Smooth muscle cell (in vitro differentiated cells): ENCODE measurements around the gene OR52H1. TPM values are rescaled to one million over a fixed set of nuclear protein-coding genes. Genes with fewer than 3 reads are reported as not detected.

ENCODE experiments used
- DNase-seq: peaks from one replicate; lab custom pipeline; 2025; ENCODE audit not compliant: unreplicated experiment; lab: John Stamatoyannopoulos, UW
- H2AFZ ChIP-seq: fragments of 200-600 bp; sonication (generic); 2 replicates; pipeline ENCODE4 v1.6.0; 2016; ENCODE audit warnings: antibody characterized with exemption, low read depth, mild to moderate bottlenecking
- H3F3A ChIP-seq: fragments of 200-600 bp; sonication (generic); 2 replicates; pipeline ENCODE4 v1.6.0; 2017; ENCODE audit warnings: antibody characterized with exemption, low read depth
- H3K27ac ChIP-seq: fragments of 200-600 bp; sonication (generic); 2 replicates; pipeline ENCODE4 v1.5.1; 2016; ENCODE audit warnings: low read depth, mild to moderate bottlenecking
- H3K27me3 ChIP-seq: fragments of 200-600 bp; sonication (generic); 2 replicates; pipeline ENCODE4 v1.6.1; 2016; ENCODE audit warnings: low read depth, mild to moderate bottlenecking
- H3K36me3 ChIP-seq: fragments of 200-600 bp; sonication (generic); 2 replicates; pipeline ENCODE4 v1.5.1; 2016; ENCODE audit warnings: low read depth
- H3K4me1 ChIP-seq: fragments of 200-600 bp; sonication (generic); 2 replicates; pipeline ENCODE4 v1.5.1; 2016; ENCODE audit warnings: low read depth
- H3K4me2 ChIP-seq: fragments of 200-600 bp; sonication (generic); 2 replicates; pipeline ENCODE4 v1.6.0; 2016; ENCODE audit warnings: mild to moderate bottlenecking
- H3K4me3 ChIP-seq: fragments of 200-600 bp; sonication (generic); 2 replicates; pipeline ENCODE4 v1.5.1; 2016; ENCODE audit warnings: mild to moderate bottlenecking
- H3K79me2 ChIP-seq: fragments of 200-600 bp; sonication (generic); 2 replicates; pipeline ENCODE4 v1.6.0; 2016; ENCODE audit warnings: low read depth, mild to moderate bottlenecking
- H3K9ac ChIP-seq: fragments of 200-600 bp; sonication (generic); 2 replicates; pipeline ENCODE4 v1.6.0; 2016; ENCODE audit warnings: low read depth
- H3K9me3 ChIP-seq: fragments of 200-600 bp; sonication (generic); replicated peaks from 2 replicates; pipeline ENCODE4 v1.5.1; 2016; ENCODE audit warnings: low read depth
- H4K20me1 ChIP-seq: fragments of 200-600 bp; sonication (generic); 2 replicates; pipeline ENCODE4 v1.6.0; 2016; ENCODE audit warnings: low read depth
- CTCF ChIP-seq: fragments of 200-600 bp; sonication (generic); IDR thresholded peaks from 2 replicates; pipeline ENCODE4 v1.5.1; 2017; ENCODE audit warnings: borderline replicate concordance, mild to moderate bottlenecking, antibody characterized with exemption; ENCODE audit not compliant: insufficient read depth, poor library complexity, severe bottlenecking
- WGBS: methylation state at CpG from one replicate; pipeline ENCODE4 v1.1.7; 2016; ENCODE audit warnings: low lambda C conversion rate; 5-methylcytosine and 5-hydroxymethylcytosine counted together
- polyA plus RNA-seq: library from polyadenylated mRNA; unstranded; fragments of >200 nt; fragmentation: Nextera tagmentation; extraction: Ambion mirVana; gene quantifications from 2 replicates; pipeline ENCODE4 v1.2.1, GENCODE V29; 2016
- total RNA-seq: library from RNA; depleted of rRNA; stranded (reverse); fragments of >200 nt; gene quantifications from 2 replicates; pipeline ENCODE4 v1.2.3, GENCODE V29; 2014

OR52H1 gene
- total and polyA plus RNA-seq, 2 experiments from 2014 or later, result not detected

- Histone ChIP-seq H3K36me3 (no peaks in the 10 kb centered on the region), H4K20me1 (no peaks in the 10 kb centered on the region), H3K4me1 (no peaks in the 10 kb centered on the region), H3K27me3 (peaks cover 3% of the 10 kb centered on the region), H3K4me2 (no peak overlapping the region), H3K27ac (no peak overlapping the region), H3K79me2 (no peaks in the 10 kb centered on the region), H3F3A (no peaks in the 10 kb centered on the region), H3K9me3 (no peaks in the 10 kb centered on the region), H3K4me3 (no peak overlapping the region), H2AFZ (no peak overlapping the region), H3K9ac (no peak overlapping the region)
- 89% methylated on average over 1 of the region's 1 CpG for WGBS
- TF ChIP-seq CTCF, result no peak
- DNase-seq, result no peak
Measured at GRCh38 chr11:5564259-5565019, 16.1 kb upstream of the OR52H1 start.

GRCh38 chr11:5557751-5558150, 9.4 kb upstream of the OR52H1 start:
- Histone ChIP-seq H3K9ac (no peak overlapping the region), H4K20me1 (no peaks in the 10 kb centered on the region), H3K36me3 (no peaks in the 10 kb centered on the region), H2AFZ (no peak overlapping the region), H3K4me2 (no peak overlapping the region), H3K27me3 (no peaks in the 10 kb centered on the region), H3F3A (no peaks in the 10 kb centered on the region), H3K9me3 (no peaks in the 10 kb centered on the region), H3K27ac (no peak overlapping the region), H3K79me2 (no peaks in the 10 kb centered on the region), H3K4me3 (no peak overlapping the region), H3K4me1 (no peaks in the 10 kb centered on the region)
- TF ChIP-seq CTCF, result no peak
- WGBS, result 61% methylated on average over 3 of the region's 3 CpGs
- DNase-seq, result no peak

- no peak overlapping the region for H2AFZ ChIP-seq
- H3K27ac ChIP-seq, result no peak overlapping the region
- H4K20me1 ChIP-seq, result no peaks in the 10 kb centered on the region
- no peaks in the 10 kb centered on the region for H3K9me3 ChIP-seq
- H3K79me2 ChIP-seq, result no peaks in the 10 kb centered on the region
- H3K9ac ChIP-seq, result no peak overlapping the region
- no peak overlapping the region for H3K4me3 ChIP-seq
- no peaks in the 10 kb centered on the region for H3F3A ChIP-seq
- H3K27me3 ChIP-seq, result no peaks in the 10 kb centered on the region
- WGBS, result 64% methylated on average over 3 of the region's 3 CpGs
- no peak for TF ChIP-seq CTCF
- no peaks in the 10 kb centered on the region for H3K36me3 ChIP-seq
- DNase-seq, result no peak
- H3K4me2 ChIP-seq, result no peak overlapping the region
- no peaks in the 10 kb centered on the region for H3K4me1 ChIP-seq
Measured at GRCh38 chr11:5556596-5557188, 8.4 kb upstream of the OR52H1 start.

- Histone ChIP-seq H3K27me3 (no peaks in the 10 kb centered on the region), H2AFZ (no peak overlapping the region), H3K27ac (no peak overlapping the region), H3K9me3 (no peaks in the 10 kb centered on the region), H3K79me2 (no peaks in the 10 kb centered on the region), H3K36me3 (no peaks in the 10 kb centered on the region), H4K20me1 (no peaks in the 10 kb centered on the region), H3K4me2 (no peak overlapping the region), H3F3A (no peaks in the 10 kb centered on the region), H3K9ac (no peak overlapping the region), H3K4me1 (no peaks in the 10 kb centered on the region), H3K4me3 (no peak overlapping the region)
- no peak for TF ChIP-seq CTCF
- no peak for DNase-seq
Measured at GRCh38 chr11:5553343-5553742, 5.0 kb upstream of the OR52H1 start.
